RWPE1 (cell line): Measurements from ENCODE around the gene C1QTNF12.
"Not testable (repeated sequence)": the region's sequence is repeated elsewhere in the genome, so short reads cannot be mapped to it uniquely, and the experiment has no call there.

Experiments
- CTCF ChIA-PET: fragments of 350-600 bp; sonication (Branson Sonifier 250); formaldehyde crosslinking; extraction: SDS; loops from one replicate; lab custom pipeline; 2021; lab: Yijun Ruan, JAX
- POLR2A ChIA-PET: fragments of 400-600 bp; formaldehyde crosslinking; extraction: SDS; loops from one replicate; lab custom pipeline; 2020; ENCODE audit warnings: antibody characterized with exemption; ENCODE audit not compliant: low non-redundant PET; lab: Yijun Ruan, JAX
- DNase-seq: peaks from one replicate; pipeline ENCODE4 v3.0.0; 2012; ENCODE audit warnings: low spot score
- H3K27ac ChIP-seq: fragments of 450-650 bp; 2 replicates; pipeline ENCODE4 v1.5.1; 2017
- CTCF ChIP-seq: fragments of 450-650 bp; conservative IDR thresholded peaks from 2 replicates; pipeline ENCODE4 v1.5.1; 2017; ENCODE audit warnings: low read depth, mild to moderate bottlenecking

C1QTNF12 gene

GRCh38 chr1:1199141-1199960, 47.2 kb downstream of the C1QTNF12 start:
- DNase-seq = no peak
- no peak for TF ChIP-seq CTCF
- ChIA-PET POLR2A (no interaction called here), CTCF (interaction anchor here (0.5 kb wide), 1 partner anchor 93 kb away, joined by 4 read pairs; no protein-coding TSS in a partner anchor)
- H3K27ac ChIP-seq = no peak overlapping the region

- no peak for TF ChIP-seq CTCF
- no peak for DNase-seq
- H3K27ac ChIP-seq = no peak overlapping the region
- CTCF ChIA-PET = interaction anchor here (0.6 kb wide), 1 partner anchor 40 kb away, joined by 3 read pairs; no protein-coding TSS in a partner anchor
- POLR2A ChIA-PET = no interaction called here
Observed at GRCh38 chr1:1198423-1199140, 47.9 kb downstream of the C1QTNF12 start.

GRCh38 chr1:1197551-1198422, 48.7 kb downstream of the C1QTNF12 start:
- no peak for TF ChIP-seq CTCF
- H3K27ac ChIP-seq = no peak overlapping the region
- no peak for DNase-seq
- CTCF ChIA-PET = no interaction called here
- POLR2A ChIA-PET = interaction anchor here (0.7 kb wide), 1 partner anchor 77 kb away, joined by 10 read pairs; no protein-coding TSS in a partner anchor

GRCh38 chr1:1197188-1197500, 49.4 kb downstream of the C1QTNF12 start:
- TF ChIP-seq CTCF = no peak
- CTCF ChIA-PET = no interaction called here

GRCh38 chr1:1196431-1197187, 49.9 kb downstream of the C1QTNF12 start:
- H3K27ac ChIP-seq = no peak overlapping the region
- ChIA-PET POLR2A (interaction anchor here (0.7 kb wide), 1 partner anchor 78 kb away, joined by 10 read pairs; no protein-coding TSS in a partner anchor), CTCF (no interaction called here)
- DNase-seq = no peak
- TF ChIP-seq CTCF = no peak

More at GRCh38 chr1:1197188-1197500, 49.4 kb downstream of the C1QTNF12 start:
- no peak for DNase-seq
- H3K27ac ChIP-seq = no peak overlapping the region
- POLR2A ChIA-PET = interaction anchor here (0.7 kb wide), 1 partner anchor 77 kb away, joined by 10 read pairs; no protein-coding TSS in a partner anchor

- DNase-seq, H3K27ac ChIP-seq, POLR2A ChIA-PET: not testable (repeated sequence)
- CTCF ChIA-PET = interaction anchor here (0.6 to 0.7 kb wide), 2 partner anchors 8 to 23 kb away, joined by 3 to 4 read pairs; no protein-coding TSS in a partner anchor
Observed at GRCh38 chr1:1195726-1196125, 50.8 kb downstream of the C1QTNF12 start.
